ENCODE results near the gene TUBA3E. TPM values are rescaled to one million over a fixed set of nuclear protein-coding genes. Genes with fewer than 3 reads are reported as not detected.
A peak's percentile ranks its signal among the peaks of the same experiment; 100 is the strongest.

Gene TUBA3E
- total and polyA plus RNA-seq, 9 of the 15 experiments (the other 6 are each of a cell fraction or from before 2014, with no cell fraction given): 0.09 to 0.30 (median 0.13) TPM; not detected in 3

GRCh38 chr2:130181325-130181879, 16.8 kb downstream of the TUBA3E start, which contains the start of gene SMPD4 (continued):
- TF ChIP-seq FOXP1 (CRISPR knock-in tag; IDR thresholded peaks at IDR 0.05): no peak
- no peak for TF ChIP-seq SMARCE1 (IDR thresholded peaks at IDR 0.05)
- TF ChIP-seq NFXL1 (CRISPR knock-in tag; IDR thresholded peaks at IDR 0.05): no peak
- no peak for TF ChIP-seq GTF2A2 (tag; IDR thresholded peaks at IDR 0.05)
- no peak for TF ChIP-seq ZNF408 (CRISPR knock-in tag; IDR thresholded peaks at IDR 0.05; ENCODE audit: low read depth)
- no peak for TF ChIP-seq ETV5 (CRISPR knock-in tag; IDR thresholded peaks at IDR 0.05; ENCODE audit: low read depth)
- TF ChIP-seq RBM14 (IDR thresholded peaks at IDR 0.05; ENCODE audit: borderline replicate concordance, insufficient read depth, low read depth, low read length): no peak
- TF ChIP-seq RBFOX2 (IDR thresholded peaks at IDR 0.05; ENCODE audit: low read depth, low read length): peak; percentile 92
- no peak for TF ChIP-seq SMARCC2 (IDR thresholded peaks at IDR 0.05; ENCODE audit: low read depth)
- no peak for TF ChIP-seq TAF15 (IDR thresholded peaks at IDR 0.05; ENCODE audit: low read depth, low read length)
- no peak for TF ChIP-seq KAT7 (CRISPR knock-in tag; IDR thresholded peaks at IDR 0.05; ENCODE audit: borderline replicate concordance)
- TF ChIP-seq CAMTA2 (CRISPR knock-in tag; conservative IDR thresholded peaks at IDR 0.05): no peak
- TF ChIP-seq ZNF224 (CRISPR knock-in tag; IDR thresholded peaks at IDR 0.05): no peak
- TF ChIP-seq MTF1 (CRISPR knock-in tag; IDR thresholded peaks at IDR 0.05; ENCODE audit: borderline replicate concordance): no peak
- TF ChIP-seq ATF3 (IDR thresholded peaks at IDR 0.05): no peak
- TF ChIP-seq ATF3 (CRISPR knock-in tag; conservative IDR thresholded peaks at IDR 0.05): no peak
- no peak for TF ChIP-seq NELFE (IDR thresholded peaks at IDR 0.05; ENCODE audit: insufficient read depth, insufficient read length)
- TF ChIP-seq XRCC4 (IDR thresholded peaks at IDR 0.05; ENCODE audit: extremely low read depth, insufficient read depth, insufficient read length): no peak
- TF ChIP-seq KLF13 (tag; IDR thresholded peaks at IDR 0.05; ENCODE audit: borderline replicate concordance, low read depth): no peak
- peak; percentile 16; the same call in 1 of the 2 replicates for TF ChIP-seq JUN (IDR thresholded peaks at IDR 0.05; ENCODE audit: borderline replicate concordance, low read depth, low read length)
- no peak for TF ChIP-seq JUN (CRISPR knock-in tag; IDR thresholded peaks at IDR 0.05; ENCODE audit: borderline replicate concordance)
- TF ChIP-seq E2F6 (IDR thresholded peaks at IDR 0.05; ENCODE audit: borderline replicate concordance in 1 of 2, extremely low read depth in 1 of 2, insufficient read depth in 1 of 2, insufficient read length in 1 of 2, low read depth in 1 of 2, low read length in 1 of 2, poor library complexity in 1 of 2, severe bottlenecking in 1 of 2): peak; percentile 79 to 95
- TF ChIP-seq ZNF699 (CRISPR knock-in tag; IDR thresholded peaks at IDR 0.05; ENCODE audit: insufficient replicate concordance): no peak
- peak; percentile 15; the same call in 1 of the 2 replicates for TF ChIP-seq SRSF1 (IDR thresholded peaks at IDR 0.05; ENCODE audit: low read depth, low read length)
- TF ChIP-seq RNF219 (CRISPR knock-in tag; IDR thresholded peaks at IDR 0.05): no peak
- TF ChIP-seq RFX1 (IDR thresholded peaks at IDR 0.05): no peak

All from K562 (cell line).